GM19099 (cell line): ENCODE measurements around the gene ORM1.

ENCODE experiments used
- POLR2A ChIP-seq: IDR thresholded peaks from 3 replicates; pipeline ENCODE4 v1.6.1; 2011; ENCODE audit warnings: low read depth; ENCODE audit not compliant: insufficient read length; ENCODE audit errors: extremely low read depth

ORM1 gene

DNA sequence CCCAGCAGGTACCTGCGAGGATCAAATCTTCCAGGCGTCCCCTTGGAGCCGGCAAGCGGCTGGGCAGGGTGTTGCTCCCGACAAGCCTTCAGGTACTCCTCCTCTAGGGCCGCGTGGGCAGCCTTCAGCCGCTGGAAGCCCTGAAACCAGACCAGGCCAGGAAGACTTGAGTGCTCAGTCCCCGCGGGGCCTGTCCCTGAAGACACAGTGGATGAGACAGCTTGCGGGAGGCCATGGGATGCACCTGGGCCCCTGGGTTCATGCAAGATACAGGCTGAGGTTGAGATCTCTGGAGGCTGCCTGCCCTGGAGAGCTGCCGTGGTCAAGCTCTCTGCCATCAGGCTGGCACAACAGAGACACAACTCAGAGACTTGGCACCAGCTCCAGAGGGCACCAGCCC lies 39.5 kb downstream of the ORM1 start:
- TF ChIP-seq POLR2A, result no peak

GRCh38 chr9:114363424-114363823 lies 40.5 kb downstream of the ORM1 start:
- TF ChIP-seq POLR2A, result no peak

DNA sequence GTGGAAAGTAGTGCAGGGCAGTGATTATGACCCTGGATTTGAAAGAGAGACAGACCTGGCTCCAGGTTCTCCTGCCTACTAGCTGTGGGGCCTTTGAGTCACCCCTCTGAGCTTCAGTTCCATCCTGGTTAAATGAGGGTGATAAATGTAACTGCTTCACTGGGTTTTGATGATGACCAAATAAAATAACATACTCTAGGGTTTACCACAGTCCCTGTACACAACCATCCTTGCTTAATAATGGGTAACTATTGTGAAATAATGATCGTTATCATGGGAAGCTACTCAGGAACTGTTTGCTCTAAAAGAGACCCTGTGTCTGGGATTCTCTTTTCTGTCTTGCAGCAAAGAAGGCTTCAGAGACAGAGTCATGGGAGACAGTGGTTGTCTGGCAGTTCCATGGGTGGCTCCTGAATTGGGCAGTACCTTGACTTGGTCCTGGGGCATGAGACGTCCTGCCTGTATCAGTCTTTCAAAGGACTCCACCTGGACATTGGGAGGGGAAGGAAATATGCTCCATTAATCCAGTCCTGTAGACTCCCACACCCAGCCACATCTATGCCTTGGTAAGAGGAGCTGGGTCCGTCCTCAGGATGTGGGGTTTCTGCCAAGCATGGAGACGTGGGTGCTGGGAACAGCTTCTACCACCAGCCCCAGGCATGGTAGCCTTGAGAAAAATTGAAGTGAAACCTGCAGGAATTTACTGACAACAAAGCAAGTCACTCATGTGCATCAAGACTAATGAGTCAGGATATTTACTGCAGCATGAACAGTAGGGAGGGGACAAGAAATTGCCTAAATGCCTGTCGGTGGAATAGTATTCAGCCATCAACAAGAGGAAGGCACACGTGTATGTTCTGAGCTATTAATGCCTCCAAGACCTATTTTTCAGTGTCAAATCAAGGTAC lies 41.5 kb downstream of the ORM1 start:
- TF ChIP-seq POLR2A, result no peak

GRCh38 chr9:114365194-114365593 lies 42.3 kb downstream of the ORM1 start:
- no peak for TF ChIP-seq POLR2A

GRCh38 chr9:114366334-114367128 lies 43.6 kb downstream of the ORM1 start:
- TF ChIP-seq POLR2A, result no peak

DNA sequence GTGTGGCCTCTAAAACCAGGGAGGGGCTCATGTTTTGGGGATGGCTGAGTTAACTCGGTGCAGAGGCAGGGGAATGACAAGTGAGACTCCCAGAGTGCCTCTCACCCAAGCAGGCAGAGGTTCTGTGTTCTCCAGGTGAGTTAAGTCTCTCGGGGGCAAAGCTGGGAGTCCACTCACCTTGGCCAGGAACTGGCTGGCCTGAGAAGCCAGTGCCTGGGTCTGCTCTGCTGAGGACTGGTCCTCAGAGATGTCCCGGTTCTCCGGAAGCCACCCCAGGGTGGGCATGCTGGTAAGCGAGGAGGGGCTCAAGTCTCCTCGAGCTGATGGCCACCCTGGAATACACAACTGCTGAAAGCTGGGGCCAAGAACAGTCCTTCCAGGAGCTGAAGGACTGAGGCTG lies 44.5 kb downstream of the ORM1 start:
- no peak for TF ChIP-seq POLR2A

DNA sequence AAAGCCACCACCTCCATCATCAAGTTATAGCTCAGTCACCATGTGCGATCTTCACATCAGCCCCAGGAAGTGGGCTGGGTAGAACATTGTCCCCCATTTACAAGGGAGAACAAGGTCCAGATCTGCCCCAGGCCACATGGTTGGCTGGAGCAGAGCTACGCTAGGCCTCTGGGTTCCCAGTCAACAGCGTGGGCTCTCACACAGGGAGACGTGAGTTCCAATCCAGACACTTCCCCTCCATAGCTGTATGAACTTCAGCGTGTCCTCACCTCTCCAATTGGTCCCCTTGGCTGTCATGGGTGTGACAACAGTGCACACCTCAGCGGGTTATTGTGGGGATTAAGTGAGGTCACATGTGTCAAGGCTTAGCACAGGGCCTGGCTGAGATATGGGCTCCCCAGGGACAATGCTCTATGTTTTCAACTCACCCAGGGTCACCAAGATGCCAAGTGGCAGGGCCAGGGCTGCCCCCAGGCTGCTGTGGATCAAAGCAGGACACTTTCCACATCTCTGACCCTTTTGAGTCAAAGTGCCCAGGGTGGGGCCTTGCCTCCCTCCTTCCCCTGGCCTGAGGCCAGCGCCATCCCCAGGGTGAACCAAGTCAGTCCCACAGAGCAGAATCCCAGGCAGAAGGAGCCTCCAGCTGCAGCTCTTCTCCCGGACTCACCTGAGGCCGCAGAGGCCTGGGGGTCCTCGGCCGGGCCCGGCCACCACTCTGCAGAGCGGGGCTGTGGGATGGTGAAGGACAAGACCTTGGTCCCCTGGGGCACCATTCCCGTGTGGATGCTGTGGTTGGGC lies 45.1 kb downstream of the ORM1 start:
- TF ChIP-seq POLR2A, result no peak

DNA sequence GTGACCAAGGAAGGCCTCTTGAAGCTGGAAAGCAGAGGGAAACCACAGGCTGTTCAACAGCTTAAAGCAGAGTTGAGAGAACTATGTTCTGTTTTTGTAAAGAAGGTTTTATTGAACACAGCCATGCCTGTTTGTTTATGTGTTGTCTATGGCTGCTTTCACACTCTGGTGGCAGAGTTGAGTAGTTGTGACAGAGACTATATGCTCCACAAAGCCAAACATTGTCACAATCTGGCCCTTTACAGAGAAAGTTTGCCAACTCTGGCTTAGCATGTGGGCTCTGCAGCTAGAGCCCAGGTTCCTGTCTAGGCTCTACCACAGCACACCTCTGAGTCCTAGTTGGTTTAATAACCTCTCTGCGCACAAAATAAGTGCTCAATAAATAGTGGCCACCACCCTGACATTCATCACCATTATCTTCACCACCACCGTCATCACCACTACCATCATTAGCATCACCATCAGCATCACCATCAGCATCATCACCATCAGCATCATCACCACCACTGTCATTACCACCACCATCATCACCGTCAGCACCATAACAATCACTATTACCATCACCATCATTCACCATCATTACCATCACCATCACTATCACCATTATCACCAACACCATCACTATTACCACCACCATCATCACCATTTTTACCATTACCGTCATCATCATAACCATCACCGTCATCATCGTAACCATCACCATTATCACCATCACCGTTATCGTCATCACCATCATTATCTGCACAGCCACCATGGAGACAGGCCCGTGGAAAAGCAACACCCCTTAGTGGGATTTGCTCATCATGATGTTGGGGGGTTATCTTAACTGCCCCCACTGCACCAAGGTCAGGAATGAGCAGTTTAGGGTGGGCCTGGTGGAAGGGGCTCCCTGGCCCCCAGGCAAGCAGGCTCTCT lies 46.6 kb downstream of the ORM1 start:
- TF ChIP-seq POLR2A, result no peak

DNA sequence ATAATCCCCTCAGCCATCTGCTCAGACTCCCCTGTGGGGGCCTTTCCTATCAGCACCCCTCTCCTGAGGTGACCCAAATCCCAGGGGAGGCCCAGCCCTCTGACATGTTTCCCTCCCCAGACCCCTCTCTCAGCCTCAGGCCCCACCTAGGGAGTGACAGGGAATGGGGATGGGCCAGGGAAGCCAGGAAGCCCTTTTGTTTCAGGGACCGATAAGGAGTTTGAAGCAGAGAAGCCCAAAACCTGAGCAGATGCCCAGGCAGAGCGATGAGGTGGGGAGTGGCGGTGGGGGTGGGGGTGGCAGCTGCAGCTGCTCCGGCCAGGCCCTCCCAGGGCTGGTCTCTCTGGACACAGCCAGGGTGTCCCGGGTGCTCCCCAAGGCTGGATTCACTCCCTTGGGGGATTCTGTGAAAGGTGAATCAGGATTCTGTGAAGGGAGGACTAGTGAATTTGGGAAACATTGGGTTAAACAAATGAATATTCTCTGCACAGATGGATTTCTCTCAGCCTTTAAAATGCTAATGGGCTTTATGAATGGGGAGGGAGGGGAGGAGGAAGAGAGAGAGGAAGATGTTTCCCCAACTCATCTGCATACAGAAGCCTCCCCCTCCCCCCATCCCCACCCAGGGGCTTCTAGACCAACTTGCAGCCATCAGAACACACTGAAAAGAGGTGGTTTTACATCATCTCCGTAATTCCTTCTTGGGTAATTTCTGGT lies 47.5 kb downstream of the ORM1 start:
- TF ChIP-seq POLR2A, result no peak

DNA sequence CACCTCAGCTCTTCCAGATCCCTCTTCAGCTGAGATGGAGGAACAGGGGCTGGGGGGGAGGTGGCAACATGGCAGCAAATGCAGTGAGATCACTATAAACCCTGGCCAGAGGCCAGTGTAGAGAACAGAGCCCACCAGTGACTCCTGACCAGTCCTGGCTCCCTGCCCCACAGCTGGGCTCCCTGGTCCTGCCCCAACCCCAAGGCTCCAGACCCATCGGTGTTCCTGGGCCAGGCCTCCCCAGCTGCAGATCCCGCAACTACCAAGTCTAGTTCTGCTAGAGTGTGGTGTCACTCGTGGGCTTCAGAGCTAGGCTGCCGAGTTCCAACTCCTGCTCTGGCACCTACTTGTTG lies 48.0 kb downstream of the ORM1 start:
- TF ChIP-seq POLR2A, result no peak

- TF ChIP-seq POLR2A, result no peak
These were observed 48.5 kb downstream of the ORM1 start for GRCh38 chr9:114371343-114371944.

DNA sequence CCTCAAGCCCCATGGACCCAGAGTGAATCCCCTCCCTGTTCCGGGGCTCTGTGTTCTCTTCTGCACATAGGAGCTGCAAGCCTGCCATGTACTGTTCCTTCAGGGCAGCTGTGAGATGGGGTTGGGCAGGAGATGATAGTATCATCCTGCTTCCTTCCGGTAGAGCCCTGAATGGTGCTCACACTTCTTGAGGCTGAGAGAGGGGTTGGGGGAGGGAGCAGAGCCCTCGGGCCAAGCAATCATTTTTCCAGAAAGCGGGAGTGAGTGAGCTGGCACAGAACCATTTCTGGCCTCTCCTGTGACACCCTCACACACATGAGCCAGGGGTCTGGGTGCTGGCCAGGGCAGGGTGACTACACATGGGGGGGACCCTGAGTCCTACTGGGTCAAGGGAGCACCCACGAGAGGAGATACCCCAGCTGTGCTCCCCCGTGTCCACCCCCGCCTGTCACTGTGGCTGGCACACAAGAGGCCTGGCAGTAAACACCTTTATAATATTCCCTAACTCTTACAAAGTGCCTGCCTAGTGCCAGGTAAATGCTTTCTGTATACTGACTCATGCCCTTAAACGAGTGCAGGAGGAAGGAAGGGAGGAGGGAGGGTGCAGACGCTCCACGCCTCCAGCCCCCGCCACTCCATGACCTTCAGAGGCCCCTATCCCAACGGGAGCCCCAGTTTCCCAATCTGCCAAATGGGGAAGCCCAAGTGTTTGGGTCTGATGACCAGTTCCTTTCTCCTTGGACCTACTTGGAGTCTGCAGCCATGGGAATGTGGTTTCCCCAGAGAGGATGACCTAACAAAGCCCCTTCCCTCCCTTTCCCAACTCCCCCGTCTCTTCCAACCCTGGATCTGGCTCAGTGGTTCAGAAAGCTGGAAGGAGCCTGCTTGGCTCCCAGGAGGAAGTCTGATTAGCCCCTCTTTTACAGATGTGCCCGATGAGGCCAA lies 49.3 kb downstream of the ORM1 start:
- TF ChIP-seq POLR2A, result no peak
